H1 (cell line): ENCODE measurements around the gene PPFIA4. TPM values are rescaled to one million over a fixed set of nuclear protein-coding genes. Genes with fewer than 3 reads are reported as not detected.

ENCODE experiments used
- CTCF ChIA-PET: fragments of 300-600 bp; sonication (Branson Sonifier 250); formaldehyde crosslinking; loops from one replicate; lab custom pipeline; 2021; ENCODE audit not compliant: partially characterized antibody; lab: Charles Lee
- POLR2A ChIA-PET: fragments of 300-600 bp; sonication (Branson Sonifier 250); formaldehyde crosslinking; loops from one replicate; lab custom pipeline; 2021; ENCODE audit warnings: inconsistent platforms; ENCODE audit not compliant: partially characterized antibody; lab: Charles Lee
- DNase-seq, 2 experiments: peaks; one replicate each; pipeline versions ENCODE4 v3.0.0 to v3.0.0-alpha.2; 2010 to 2022; ENCODE audit warnings: low spot score in 2 of 2, low read depth in 1 of 2, mixed read lengths in 1 of 2
- FAIRE-seq: peaks from 2 replicates; lab custom pipeline; 2011; peaks lifted over from hg19 to GRCh38; lab: Jason Lieb, UNC
- H2AFZ ChIP-seq: 2 replicates; pipeline ENCODE4 v1.8.1; 2012; ENCODE audit warnings: low read length, inconsistent platforms
- H2AK5ac ChIP-seq: 2 replicates; pipeline ENCODE4 v1.6.1; 2013; ENCODE audit warnings: low read depth, low read length
- H2BK120ac ChIP-seq: replicated peaks from 2 replicates; pipeline ENCODE3; 2013; ENCODE audit warnings: low read depth, low read length, inconsistent platforms
- H2BK12ac ChIP-seq: 2 replicates; pipeline ENCODE4 v1.6.1; 2013; ENCODE audit warnings: low read depth, low read length
- H2BK15ac ChIP-seq: 2 replicates; pipeline ENCODE4 v1.6.1; 2013; ENCODE audit warnings: low read length
- H2BK20ac ChIP-seq: 2 replicates; pipeline ENCODE4 v1.6.1; 2013; ENCODE audit warnings: low read length
- H2BK5ac ChIP-seq: 2 replicates; pipeline ENCODE4 v1.6.1; 2013; ENCODE audit warnings: low read depth, low read length
- H3K14ac ChIP-seq: 2 replicates; pipeline ENCODE4 v1.6.1; 2013; ENCODE audit warnings: inconsistent platforms; ENCODE audit not compliant: insufficient read length
- H3K18ac ChIP-seq: 2 replicates; pipeline ENCODE4 v1.6.1; 2013; ENCODE audit warnings: low read length; ENCODE audit errors: extremely low read depth
- H3K23ac ChIP-seq: 2 replicates; pipeline ENCODE4 v1.6.1; 2013; ENCODE audit warnings: inconsistent platforms; ENCODE audit not compliant: insufficient read length
- H3K23me2 ChIP-seq: 2 replicates; pipeline ENCODE4 v1.6.1; 2013; ENCODE audit warnings: low read depth, low read length
- H3K27ac ChIP-seq: 2 replicates; pipeline ENCODE4 v1.6.1; 2011; ENCODE audit warnings: low read depth, low read length, inconsistent platforms
- H3K27me3 ChIP-seq, 4 experiments: replicated peaks in 1 of 4; 1 replicate in 1 of 4; 2 replicates in 3 of 4; pipeline versions ENCODE4 v1.6.1 to v1.8.1; 2011 to 2013; ENCODE audit warnings: low read length in 3 of 4, mild to moderate bottlenecking in 3 of 4, inconsistent platforms in 2 of 4, mixed read lengths in 2 of 4, moderate library complexity in 1 of 4; ENCODE audit not compliant: control insufficient read depth in 3 of 4, insufficient read depth in 3 of 4; ENCODE audit errors: extremely low read depth in 1 of 4
- H3K36me3 ChIP-seq, 4 experiments: 2 replicates each; pipeline versions ENCODE4 v1.6.1 to v1.8.1; 2011 to 2013; ENCODE audit warnings: mild to moderate bottlenecking in 4 of 4, low read length in 3 of 4, moderate library complexity in 2 of 4, control low read depth in 1 of 4, inconsistent platforms in 1 of 4; ENCODE audit not compliant: insufficient read depth in 4 of 4, control insufficient read depth in 2 of 4
- H3K4ac ChIP-seq: replicated peaks from 2 replicates; pipeline ENCODE3; 2013; ENCODE audit warnings: low read length, low read depth, mixed read lengths, inconsistent platforms; ENCODE audit not compliant: insufficient read length
- H3K4me1 ChIP-seq, 4 experiments: replicated peaks in 1 of 4; 1 replicate in 1 of 4; 2 replicates in 3 of 4; pipeline versions ENCODE4 v1.6.1 to v1.8.1; 2011 to 2013; ENCODE audit warnings: low read length in 3 of 4, inconsistent platforms in 2 of 4, mixed read lengths in 1 of 4; ENCODE audit not compliant: insufficient read depth in 4 of 4, control insufficient read depth in 3 of 4
- H3K4me2 ChIP-seq, 2 experiments: 2 replicates each; pipeline versions ENCODE4 v1.6.1 to v1.8.1; 2011 to 2013; ENCODE audit warnings: low read depth in 2 of 2, low read length in 2 of 2, control low read depth in 1 of 2, inconsistent platforms in 1 of 2, mild to moderate bottlenecking in 1 of 2; ENCODE audit not compliant: insufficient read depth in 1 of 2
- H3K4me3 ChIP-seq, 4 experiments: fragments of 200-600, 300-600 bp in 1 of 4; sonication (generic), shearing (Covaris generic), sonication (Bioruptor Twin) in 1 of 4; 2 replicates each; pipeline versions ENCODE4 v1.5.1 to v1.8.1; 2011 to 2016; ENCODE audit warnings: low read length in 4 of 4, low read depth in 3 of 4, control low read depth in 2 of 4, inconsistent platforms in 2 of 4, mild to moderate bottlenecking in 2 of 4, mixed read lengths in 1 of 4, moderate library complexity in 1 of 4; ENCODE audit not compliant: insufficient read depth in 2 of 4; ENCODE audit errors: extremely low read depth in 1 of 4
- H3K56ac ChIP-seq: replicated peaks from 2 replicates; pipeline ENCODE3; 2013; ENCODE audit warnings: low read depth, mild to moderate bottlenecking, mixed read lengths, low read length, inconsistent platforms; ENCODE audit not compliant: insufficient read length
- H3K79me1 ChIP-seq: 2 replicates; pipeline ENCODE4 v1.6.1; 2013; ENCODE audit warnings: low read depth, low read length, control low read depth
- H3K79me2 ChIP-seq, 2 experiments: 2 replicates each; pipeline versions ENCODE4 v1.6.1 to v1.8.1; 2012 to 2013; ENCODE audit warnings: low read length in 2 of 2, mild to moderate bottlenecking in 2 of 2, inconsistent platforms in 1 of 2; ENCODE audit not compliant: insufficient read depth in 2 of 2, control insufficient read depth in 1 of 2
- H3K9ac ChIP-seq, 4 experiments: replicated peaks in 1 of 4; 1 replicate in 1 of 4; 2 replicates in 3 of 4; pipeline versions ENCODE4 v1.6.1 to v1.8.1; 2011 to 2013; ENCODE audit warnings: low read depth in 3 of 4, low read length in 3 of 4, control low read depth in 2 of 4, mild to moderate bottlenecking in 2 of 4, moderate library complexity in 2 of 4, inconsistent platforms in 1 of 4; ENCODE audit errors: extremely low read depth in 1 of 4
- H3K9me3 ChIP-seq, 2 experiments: 2 replicates each; pipeline versions ENCODE4 v1.6.1 to v1.8.1; 2012 to 2013; ENCODE audit warnings: mild to moderate bottlenecking in 2 of 2, moderate library complexity in 2 of 2, control low read depth in 1 of 2, inconsistent platforms in 1 of 2, low read depth in 1 of 2, low read length in 1 of 2, mixed read lengths in 1 of 2; ENCODE audit not compliant: insufficient read depth in 2 of 2
- H4K20me1 ChIP-seq, 2 experiments: replicated peaks in 1 of 2; 2 replicates each; pipeline versions ENCODE3 to v1.8.1; 2011 to 2013; ENCODE audit warnings: inconsistent platforms in 2 of 2, low read length in 2 of 2, mild to moderate bottlenecking in 1 of 2; ENCODE audit not compliant: insufficient read depth in 2 of 2, control insufficient read depth in 1 of 2
- H4K5ac ChIP-seq: 2 replicates; pipeline ENCODE4 v1.6.1; 2013; ENCODE audit warnings: low read length, low read depth, mixed read lengths, inconsistent platforms; ENCODE audit not compliant: insufficient read length
- H4K8ac ChIP-seq: 2 replicates; pipeline ENCODE4 v1.8.0; 2013; ENCODE audit warnings: mild to moderate bottlenecking, moderate library complexity, low read length, inconsistent platforms; ENCODE audit not compliant: insufficient read depth; ENCODE audit errors: extremely low read depth
- H4K91ac ChIP-seq: replicated peaks from 2 replicates; pipeline ENCODE3; 2013; ENCODE audit warnings: low read length, mixed read lengths, inconsistent platforms; ENCODE audit not compliant: insufficient read length
- HDAC2 ChIP-seq, 2 experiments: fragments of 300-600 bp in 1 of 2; sonication (generic) in 1 of 2; IDR thresholded peaks; 2 replicates each; pipeline ENCODE4 v1.6.1; 2011 to 2012; ENCODE audit warnings: low read depth in 2 of 2, low read length in 2 of 2, mild to moderate bottlenecking in 2 of 2, moderate library complexity in 2 of 2, borderline replicate concordance in 1 of 2, inconsistent platforms in 1 of 2
- RBBP5 ChIP-seq: IDR thresholded peaks from 2 replicates; pipeline ENCODE4 v1.7.1; 2012; ENCODE audit warnings: low read depth, mild to moderate bottlenecking, inconsistent platforms, low read length, moderate library complexity, borderline replicate concordance
- SIRT6 ChIP-seq: IDR thresholded peaks from one replicate; pipeline ENCODE4 v1.7.1; 2012; ENCODE audit warnings: low read length, inconsistent platforms
- SP2 ChIP-seq: IDR thresholded peaks from 2 replicates; pipeline ENCODE4 v1.6.1; 2012; ENCODE audit warnings: mild to moderate bottlenecking, low read length, inconsistent platforms
- SUZ12 ChIP-seq: fragments of 200-600 bp; sonication (generic); IDR thresholded peaks from 2 replicates; pipeline ENCODE4 v1.6.1; 2012; ENCODE audit warnings: mild to moderate bottlenecking, inconsistent platforms, low read length, moderate library complexity, mixed read lengths
- WGBS, 2 experiments: shearing (Covaris generic) in 1 of 2; methylation state at CpG; one replicate each; pipeline versions ENCODE4 v1.1.6 to v1.1.7; 2013 to 2015; ENCODE audit warnings: low lambda C conversion rate in 2 of 2, mixed read lengths in 2 of 2, inconsistent platforms in 1 of 2, low coverage in 1 of 2, missing lambda C conversion rate in 1 of 2; ENCODE audit not compliant: insufficient replicate concordance in 2 of 2, insufficient coverage in 1 of 2, insufficient read length in 1 of 2; ENCODE audit errors: extremely low coverage in 1 of 2, missing lambda C conversion rate in 1 of 2; 5-methylcytosine and 5-hydroxymethylcytosine counted together
- polyA plus RNA-seq, 7 experiments: library from polyadenylated mRNA; depleted of rRNA in 3 of 7; stranded (reverse) in 5 of 7; unstranded in 2 of 7; fragments of >200 nt in 5 of 7; fragments of 200-250 nt in 2 of 7; gene quantifications; 1 replicate in 5 of 7; 2 replicates in 1 of 7; 4 replicates in 1 of 7; pipeline versions ENCODE4 v1.2.1 to v1.2.3, GENCODE V29; 2011 to 2013; ENCODE audit warnings: missing spikeins in 2 of 7, mixed read lengths in 2 of 7
- total RNA-seq: library from RNA; stranded (reverse); fragmentation: NEBNext Ultra II Directional; extraction: Animal tissue kit (Norgen Biotek cat#: 25700); gene quantifications from 2 replicates; pipeline ENCODE4 v1.2.1, GENCODE V29; 2021

PPFIA4 gene
- total and polyA plus RNA-seq, 2 of the 8 experiments (the other 6 are each of a cell fraction or from before 2014, with no cell fraction given), result 9.0 to 9.9 TPM

DNA sequence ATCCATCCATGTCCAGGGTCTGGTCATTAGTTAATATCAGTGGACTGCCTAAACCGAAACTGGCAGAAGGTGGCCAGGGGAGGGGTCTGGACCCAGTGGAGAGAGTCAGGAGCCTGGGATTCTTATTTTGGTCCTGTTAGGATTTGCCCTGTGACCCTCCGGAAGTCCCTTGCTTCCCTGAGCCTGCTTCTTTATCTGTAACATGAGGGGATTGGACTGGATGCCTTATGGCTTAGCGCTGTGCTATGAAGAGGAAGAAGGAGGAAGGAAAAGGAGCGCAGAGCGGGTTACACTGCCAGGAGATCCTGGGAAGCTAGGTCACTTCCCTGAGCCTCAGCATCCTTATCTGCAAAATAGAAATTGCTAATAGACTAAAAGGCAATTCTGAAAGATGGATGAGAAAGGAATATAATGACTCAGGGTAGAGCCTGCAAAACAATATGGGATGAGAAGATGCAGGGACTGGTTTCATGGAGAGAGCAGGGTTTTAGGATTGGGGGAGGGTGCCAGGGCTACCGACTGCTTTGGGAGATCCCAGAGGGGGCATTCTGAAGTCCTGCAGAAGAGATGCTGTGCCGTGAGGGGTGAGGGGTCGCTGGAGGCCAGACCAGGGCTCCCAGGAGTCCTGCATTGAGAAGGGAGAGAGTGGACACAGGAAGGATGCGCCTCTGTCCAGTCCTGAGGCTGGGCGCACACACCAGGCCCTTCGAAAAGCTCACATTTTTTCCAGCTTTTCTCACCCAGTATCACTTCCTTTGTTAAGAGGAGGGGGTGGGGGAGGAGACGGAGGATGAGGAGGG is 100.8 kb downstream of the PPFIA4 start:
- POLR2A ChIA-PET, result interaction anchor here (0.6 to 2.1 kb wide), 5 partner anchors 7 to 270 kb away, joined by 3 to 8 read pairs (median 4); no protein-coding TSS in a partner anchor
- DNase-seq, result peak in 1 of 2 experiments; percentile 49
- H3K27me3 ChIP-seq, result peaks cover 5 to 32% (median 18%) of the 10 kb centered on the region in 4 experiments

More for the DNA sequence above, 100.8 kb downstream of the PPFIA4 start:
- Histone ChIP-seq H2AFZ (peak overlapping the region; percentile 87; the same call in 1 of the 2 replicates), H3K14ac (no peak overlapping the region), H2BK120ac (no peak overlapping the region), H3K18ac (no peak overlapping the region), H3K4ac (no peak overlapping the region), H2BK20ac (no peak overlapping the region; the same call in 1 of the 2 replicates), H2BK5ac (no peak overlapping the region), H3K36me3 (no peaks in the 10 kb centered on the region), H4K8ac (no peak overlapping the region; the same call in 1 of the 2 replicates), H3K79me1 (no peaks in the 10 kb centered on the region), H4K91ac (no peak overlapping the region), H3K23me2 (peaks cover 2% of the 10 kb centered on the region; the same call in 1 of the 2 replicates), H4K5ac (no peak overlapping the region), H2BK12ac (no peak overlapping the region), H3K23ac (no peak overlapping the region), H2BK15ac (peak overlapping the region; percentile 62; the same call in 1 of the 2 replicates), H2AK5ac (no peak overlapping the region), H3K56ac (no peak overlapping the region), H4K20me1 (no peaks in the 10 kb centered on the region), H3K27ac (no peak overlapping the region), H3K4me1 (peaks cover 3 to 22% (median 13%) of the 10 kb centered on the region in 4 experiments), H3K9ac (no peak overlapping the region), H3K4me3 (peak overlapping the region; percentile 16 to 64 (median 56); a peak in 7 of 8 replicates), H3K4me2 (peak overlapping the region; percentile 62 to 83), H3K9me3 (no peaks in the 10 kb centered on the region), H3K79me2 (no peaks in the 10 kb centered on the region)
- 47% methylated on average over 11 of the region's 12 CpGs; no CpG with 5 or more reads in 1 of the 2 experiments for WGBS, 2 experiments
- CTCF ChIA-PET, result interaction anchor here (0.5 to 49.1 kb wide), 33 partner anchors 7 to 574 kb away, joined by 3 to 1071 read pairs (median 4); partner anchors contain the start of genes CHI3L1, MYBPH, MYOG and PPFIA4
- TF ChIP-seq HDAC2 (IDR thresholded peaks at IDR 0.05; ENCODE audit: borderline replicate concordance in 1 of 2, low read depth in 2 of 2, low read length in 2 of 2), result no peak
- 0 out of 2 replicates have a peak, but pooled peaks have one; percentile 48 for TF ChIP-seq SUZ12
- TF ChIP-seq SP2, result no peak
- TF ChIP-seq RBBP5, result no peak
- no peak for TF ChIP-seq SIRT6
- FAIRE-seq, result no peak
